ENCODE measurements around the gene TASP1.

GRCh38 chr20:13494019-13494418, 144.7 kb downstream of the TASP1 start:
- TF ChIP-seq POLR2AphosphoS5 (IDR thresholded peaks at IDR 0.05; ENCODE audit: low read depth, low read length) (no peak), CTCF (IDR thresholded peaks at IDR 0.05) (no peak), REST (IDR thresholded peaks at IDR 0.05; ENCODE audit: insufficient read depth in 1 of 2, low read depth in 2 of 2, low read length in 1 of 2) (no peak)

All from Panc1 (cell line).